HG02938 (cell line): Measurements from ENCODE around the gene IL1RAPL2.
"Not testable (repeated sequence)": the region's sequence is repeated elsewhere in the genome, so short reads cannot be mapped to it uniquely, and the experiment has no call there.

ENCODE experiments used
- ATAC-seq: cut with Tn5 transposase; IDR thresholded peaks from one replicate; pipeline ENCODE4 v1.9.1; 2021; ENCODE audit warnings: mild to moderate bottlenecking, moderate library complexity; ENCODE audit not compliant: unreplicated experiment

IL1RAPL2 gene

DNA sequence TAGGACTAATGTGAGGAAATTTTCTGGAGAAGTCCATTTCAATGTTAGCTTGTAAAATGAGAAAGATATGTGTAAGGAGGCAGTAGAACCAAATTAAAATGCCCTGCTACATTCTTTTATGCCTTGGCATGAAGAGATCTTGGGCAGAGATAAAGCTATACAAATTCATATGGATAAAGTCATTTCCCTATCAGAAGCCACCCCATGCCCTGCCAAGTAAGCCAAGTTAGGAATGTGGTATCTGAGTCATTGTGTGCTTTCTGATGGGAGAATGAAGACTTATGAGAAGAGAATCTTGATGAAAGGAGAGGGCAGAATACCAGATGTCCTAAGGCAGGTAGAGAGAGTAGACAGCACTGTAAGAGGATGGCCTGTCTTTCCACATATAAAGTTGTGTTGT is 570.8 kb downstream of the IL1RAPL2 start:
- no peak for ATAC-seq

- ATAC-seq: no peak
Observed at GRCh38 chrX:105150036-105150435, 584.0 kb downstream of the IL1RAPL2 start.

- ATAC-seq: no peak
Observed at GRCh38 chrX:105150557-105150956, 584.6 kb downstream of the IL1RAPL2 start.

DNA sequence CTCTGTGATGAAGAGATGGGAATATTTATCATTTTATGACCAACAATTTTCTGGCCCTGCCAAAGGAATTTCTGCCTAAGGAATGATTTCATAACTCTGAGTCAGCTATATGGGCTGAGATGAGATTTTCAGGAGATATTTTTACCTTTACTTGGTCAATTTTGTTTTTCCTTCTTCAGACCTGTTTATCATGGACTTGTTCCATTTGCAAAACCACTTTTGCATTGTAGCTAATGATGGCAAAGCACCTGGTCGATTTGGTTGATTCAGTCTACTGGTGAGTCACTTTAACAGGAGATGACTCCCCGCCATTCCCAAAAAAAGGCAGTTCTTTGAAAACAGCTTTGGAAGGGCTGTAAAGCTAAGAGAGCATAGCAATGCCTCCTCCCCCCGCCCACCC is 601.2 kb downstream of the IL1RAPL2 start:
- no peak for ATAC-seq

DNA sequence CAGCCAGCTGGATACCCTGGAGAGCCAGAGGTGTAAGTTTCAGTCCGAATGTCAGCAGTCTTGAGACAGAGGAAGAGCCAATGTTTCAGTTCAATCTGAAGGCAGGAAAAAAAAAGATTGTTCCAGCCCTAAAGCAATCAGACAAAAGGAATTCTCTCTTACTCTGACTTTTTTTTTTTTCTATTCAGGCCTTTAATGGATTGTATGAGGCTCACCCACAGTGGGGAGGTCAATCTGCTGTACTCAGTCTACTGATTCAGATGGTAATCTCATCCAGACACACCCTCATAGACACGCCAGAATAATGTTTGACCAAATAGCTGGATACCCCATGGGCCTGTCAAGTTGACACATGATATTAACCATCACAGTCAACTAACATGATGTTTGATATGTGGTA is 602.6 kb downstream of the IL1RAPL2 start:
- no peak for ATAC-seq

DNA sequence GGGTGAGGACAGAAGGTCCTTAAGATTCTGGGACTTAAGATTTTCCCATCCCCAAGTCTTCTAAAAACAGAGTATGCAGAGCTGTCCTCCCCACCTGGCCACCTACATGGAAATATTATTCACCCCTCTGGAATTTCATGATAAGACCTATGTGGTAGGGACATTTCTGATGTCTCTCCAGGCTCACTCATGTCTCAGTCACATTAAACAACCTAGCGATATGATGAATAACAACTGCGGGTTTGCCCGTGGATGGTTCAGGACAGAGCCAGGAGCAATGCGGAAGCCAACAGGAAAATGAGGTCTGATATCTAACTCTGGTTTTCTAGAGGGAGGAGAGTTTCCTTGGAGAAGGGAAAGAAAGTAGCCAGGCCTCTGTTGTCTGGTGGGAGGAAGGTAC is 607.1 kb downstream of the IL1RAPL2 start:
- ATAC-seq: no peak

- ATAC-seq: no peak
Observed at GRCh38 chrX:105179644-105180043, 613.6 kb downstream of the IL1RAPL2 start.

DNA sequence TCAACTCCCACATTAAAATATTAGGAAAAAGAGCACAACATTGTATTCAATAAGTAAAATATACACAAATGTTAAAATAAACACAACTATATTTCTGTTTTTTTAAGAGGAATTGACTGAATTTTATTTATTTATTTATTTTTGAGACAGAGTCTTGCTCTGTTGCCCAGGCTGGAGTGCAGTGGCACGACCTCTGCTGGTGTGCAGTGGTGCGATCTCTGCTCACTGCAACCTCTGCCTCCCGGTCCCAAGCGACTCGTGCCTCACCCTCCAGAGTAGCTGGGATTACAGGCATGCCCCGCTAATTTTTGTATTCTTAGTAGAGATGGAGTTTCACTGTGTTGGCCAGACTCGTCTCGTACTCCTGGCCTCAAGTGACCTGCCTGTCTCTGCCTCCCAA is 623.1 kb downstream of the IL1RAPL2 start:
- ATAC-seq: no peak

DNA sequence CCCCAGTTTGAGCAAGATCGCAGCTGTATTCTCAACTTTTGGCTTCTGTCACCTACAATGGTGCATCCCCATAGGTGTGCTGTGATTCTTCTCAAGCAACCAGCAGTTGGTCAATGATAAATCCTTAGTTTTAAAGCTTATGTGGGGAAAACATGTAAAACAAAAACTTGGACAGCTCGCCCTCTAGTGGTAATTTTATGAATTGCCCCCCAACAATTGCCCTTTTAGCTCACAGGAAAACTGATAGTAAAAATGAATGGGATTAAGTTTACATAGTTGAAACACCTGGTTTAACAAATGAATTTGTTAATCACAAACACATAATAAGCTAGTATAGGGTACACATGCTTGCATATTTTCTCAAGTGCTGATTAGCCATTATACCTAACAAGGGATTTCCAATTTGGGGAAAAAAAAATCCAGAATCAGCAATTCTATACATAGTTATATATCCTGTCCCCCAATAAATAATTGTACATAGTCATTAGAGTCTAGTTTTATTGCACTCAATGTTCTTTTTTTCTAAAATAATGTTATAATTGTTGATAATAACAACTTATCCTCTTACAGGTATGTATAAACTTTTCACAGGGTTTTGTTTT is 624.4 kb downstream of the IL1RAPL2 start:
- no peak for ATAC-seq

- no peak for ATAC-seq
Observed at GRCh38 chrX:105191878-105192277, 625.9 kb downstream of the IL1RAPL2 start.

DNA sequence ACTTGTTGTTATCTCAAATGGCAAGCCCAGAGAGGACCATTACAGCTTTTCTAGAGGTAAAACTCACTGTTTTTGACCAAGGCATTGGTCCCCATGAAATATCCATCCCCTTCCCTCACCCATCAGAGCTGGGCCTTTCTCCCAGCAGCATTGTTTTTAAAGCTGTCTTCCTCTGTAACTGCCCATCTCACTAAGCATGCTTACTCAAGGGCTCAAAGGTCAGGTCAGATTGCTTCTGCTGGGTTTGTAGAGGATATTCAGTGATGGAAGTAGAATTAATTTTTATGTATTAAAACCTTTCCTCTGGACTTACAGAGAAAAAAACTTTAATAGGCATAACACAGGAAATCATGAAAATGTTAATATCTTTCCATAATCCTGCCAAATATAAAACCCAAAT is 643.4 kb downstream of the IL1RAPL2 start:
- ATAC-seq: no peak

DNA sequence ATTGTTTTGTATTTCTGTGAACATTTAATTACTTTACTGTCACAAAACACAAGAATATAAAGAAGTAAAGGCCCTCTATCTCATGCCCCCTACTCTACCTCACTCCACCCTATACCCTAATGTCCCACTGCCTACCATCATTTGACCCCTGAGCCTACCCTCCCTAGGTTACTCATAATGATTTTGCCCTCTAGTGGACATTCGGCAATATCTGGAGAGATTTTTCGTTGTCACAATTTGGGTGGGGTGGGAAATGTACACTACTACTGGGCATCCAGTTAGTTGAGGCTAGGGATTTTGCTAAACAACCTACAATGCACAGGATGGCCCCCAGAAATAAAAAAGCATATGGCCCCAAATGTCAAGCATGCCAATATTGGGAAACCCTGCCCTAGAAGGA is 644.3 kb downstream of the IL1RAPL2 start:
- ATAC-seq: no peak

DNA sequence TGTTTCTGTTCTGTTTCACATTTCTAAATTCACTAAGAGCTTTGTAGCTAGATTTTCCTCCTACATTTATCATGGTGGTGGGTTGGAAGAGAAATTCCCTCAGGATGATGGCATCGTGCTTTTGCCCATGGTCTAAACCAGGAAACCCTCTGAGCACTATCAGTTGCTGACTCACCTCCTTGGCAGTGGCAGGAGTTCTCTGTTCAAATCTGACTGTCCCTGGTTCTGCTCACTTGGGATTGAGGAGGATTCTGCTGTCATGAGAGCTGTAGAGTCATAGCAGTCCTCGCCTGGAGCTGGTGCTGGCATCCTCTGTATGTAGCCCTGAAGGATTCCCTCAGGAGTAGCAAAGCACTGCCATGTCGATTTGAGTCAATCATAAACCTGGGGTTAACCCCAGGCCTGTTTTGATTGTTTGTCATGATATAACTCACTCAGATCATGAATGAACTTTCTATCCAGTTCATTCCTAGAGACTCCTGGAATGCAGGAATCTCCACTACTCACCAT is 645.1 kb downstream of the IL1RAPL2 start:
- no peak for ATAC-seq

GRCh38 chrX:105219454-105220401 is 653.7 kb downstream of the IL1RAPL2 start:
- no peak for ATAC-seq

DNA sequence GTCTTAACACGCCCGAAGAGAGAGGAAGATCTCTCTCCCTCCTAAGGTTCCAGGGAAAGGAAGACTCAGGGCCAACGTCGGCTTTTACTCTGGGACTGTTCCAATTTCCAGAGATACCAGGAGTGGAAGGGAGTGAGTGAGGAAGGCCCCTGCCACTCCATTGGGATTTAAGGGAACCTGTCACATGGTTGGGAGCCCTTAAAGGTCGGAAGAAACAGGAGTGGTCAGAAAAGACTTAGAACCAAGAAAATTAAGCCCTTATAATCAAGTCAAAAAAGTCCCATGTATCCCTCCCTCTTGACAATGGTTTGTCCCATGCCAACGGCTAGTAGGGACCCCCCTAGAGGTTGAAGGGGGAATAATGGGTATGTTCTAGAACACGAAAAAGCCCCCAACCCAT is 654.6 kb downstream of the IL1RAPL2 start, which contains the start of gene TEX13A:
Gene TEX13A, minus strand, starts transcription at position 59 of the 400 bp plus-strand sequence. CDS start 297 bp downstream, outside the sequence.
- no peak for ATAC-seq

DNA sequence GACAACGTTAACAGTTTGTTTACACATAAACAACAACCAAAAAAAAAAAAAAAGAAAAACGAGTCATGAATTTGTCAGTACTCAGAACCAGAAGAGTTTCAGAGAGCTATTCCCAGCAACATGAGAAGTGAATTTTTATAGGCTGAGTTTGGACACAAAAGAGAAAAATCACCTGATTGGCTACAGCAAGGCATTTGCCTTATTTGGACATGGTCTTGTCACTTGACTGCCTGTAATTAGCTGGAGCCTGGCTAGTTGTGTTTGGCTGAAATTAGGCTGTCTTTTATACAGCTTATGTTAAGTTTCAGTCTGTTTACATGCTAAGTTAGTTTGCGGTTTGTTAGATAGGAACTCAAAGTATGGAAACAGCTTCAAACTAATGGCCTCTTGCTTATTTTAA is 655.4 kb downstream of the IL1RAPL2 start:
- no peak for ATAC-seq

- no peak for ATAC-seq
Observed at GRCh38 chrX:105226499-105226898, 660.5 kb downstream of the IL1RAPL2 start.

DNA sequence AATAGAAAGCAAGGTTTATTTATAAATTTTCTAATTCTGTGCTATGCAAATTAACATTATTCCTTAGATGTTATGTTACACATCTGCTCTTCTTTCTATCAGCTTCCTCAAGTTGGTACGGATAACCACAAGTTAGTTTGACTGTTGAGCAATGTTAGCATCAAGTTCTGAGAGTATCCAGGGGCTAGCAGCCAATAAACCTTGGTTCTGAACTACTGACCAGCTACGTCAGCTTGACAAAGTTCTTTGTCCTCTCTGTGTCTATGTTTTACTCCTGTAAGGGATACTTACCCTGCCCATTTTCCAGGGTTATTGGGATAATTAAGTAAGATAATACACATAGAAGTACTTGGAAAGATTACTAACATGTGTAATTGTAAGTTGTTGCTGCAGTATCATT is 662.6 kb downstream of the IL1RAPL2 start:
- no peak for ATAC-seq

DNA sequence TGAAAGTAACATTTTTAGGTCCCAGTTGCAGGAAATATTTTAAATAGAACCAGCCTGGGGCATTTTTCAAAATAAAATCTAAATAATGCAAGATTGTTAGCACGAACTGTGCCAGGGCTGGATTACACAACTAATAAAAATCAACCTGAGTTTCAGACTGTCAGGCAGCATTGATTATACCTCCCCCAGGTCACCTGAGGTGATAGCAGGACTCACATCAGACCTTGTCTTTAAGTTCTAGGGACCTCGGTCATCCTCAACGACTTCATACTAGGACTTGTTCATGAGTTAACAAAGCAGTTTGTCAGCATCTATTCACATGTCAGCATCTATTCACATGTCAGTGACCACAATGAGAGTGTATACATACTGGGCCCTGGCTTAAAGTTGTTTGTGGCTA is 663.1 kb downstream of the IL1RAPL2 start:
- ATAC-seq: no peak

GRCh38 chrX:105237407-105237806 is 671.4 kb downstream of the IL1RAPL2 start:
- ATAC-seq: not testable (repeated sequence)

GRCh38 chrX:105241056-105241455 is 675.1 kb downstream of the IL1RAPL2 start:
- no peak for ATAC-seq
